Activated T-cell treated with anti-CD3 and anti-CD28 coated beads for 48 hours (primary cell): ENCODE measurements around the gene RPS5.
"Not testable (repeated sequence)": the region's sequence is repeated elsewhere in the genome, so short reads cannot be mapped to it uniquely, and the experiment has no call there.

ENCODE experiments used
- DNase-seq: peaks from one replicate; pipeline ENCODE4 v3.0.0-alpha.2; 2020; ENCODE audit warnings: low read depth

The RPS5 gene

DNA sequence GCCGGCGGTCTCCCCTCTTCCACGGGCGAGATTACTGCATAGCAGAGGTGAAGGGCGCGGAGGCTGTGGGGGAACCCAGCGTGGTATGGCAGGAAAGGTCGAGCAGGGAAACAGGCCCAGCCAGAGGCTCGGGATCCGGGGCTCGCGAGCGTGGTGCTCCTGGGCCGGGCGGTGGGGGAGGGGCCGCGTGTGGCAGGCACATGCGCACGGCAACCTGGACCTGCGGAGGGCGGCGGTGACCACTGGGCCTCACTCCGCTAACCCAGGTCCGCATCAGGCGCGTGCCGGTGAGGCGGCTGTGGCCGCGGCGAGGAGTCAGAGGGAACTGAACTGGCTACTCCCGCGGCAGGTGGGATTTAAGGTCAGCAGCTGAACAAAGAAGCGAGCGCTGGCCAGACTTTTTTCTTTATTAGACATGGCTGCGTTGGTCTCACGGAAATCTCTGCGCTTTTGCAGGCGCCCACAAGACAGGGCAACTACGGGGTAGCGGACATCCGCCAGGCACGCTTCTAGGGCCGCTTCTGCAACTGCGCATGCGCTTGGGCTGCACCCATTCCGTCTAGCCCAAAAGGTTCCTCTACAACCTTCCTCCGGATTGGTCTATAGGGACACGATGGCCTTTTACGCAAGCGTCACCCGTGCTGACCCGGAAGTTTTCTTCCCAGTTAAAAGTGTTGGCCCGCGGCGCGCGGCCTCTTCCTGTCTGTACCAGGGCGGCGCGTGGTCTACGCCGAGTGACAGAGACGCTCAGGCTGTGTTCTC lies at the start of gene RPS5:
RPS5 (plus strand) TSS at position 694 of the 762 bp plus-strand sequence. CDS start 869 bp downstream, outside the sequence.
- DNase-seq: peak; percentile 93

DNA sequence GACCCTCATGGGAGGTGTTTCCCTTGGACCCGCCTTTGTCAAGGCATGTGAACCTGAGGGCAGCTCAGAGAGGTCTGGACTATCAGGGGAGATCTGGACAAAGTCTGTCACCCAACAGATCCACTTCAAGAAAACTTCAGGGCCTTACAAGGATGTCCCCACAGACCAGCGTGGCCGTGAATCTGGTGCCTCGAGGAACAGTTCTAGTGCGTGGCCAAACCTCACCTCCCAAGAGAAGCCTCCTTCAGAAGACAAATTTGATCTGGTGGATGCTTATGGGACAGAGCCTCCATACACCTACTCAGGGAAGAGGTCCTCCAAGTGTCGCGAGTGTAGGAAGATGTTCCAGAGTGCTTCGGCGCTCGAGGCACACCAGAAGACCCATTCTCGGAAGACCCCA lies 48.7 kb upstream of the RPS5 start:
- DNase-seq: no peak

DNA sequence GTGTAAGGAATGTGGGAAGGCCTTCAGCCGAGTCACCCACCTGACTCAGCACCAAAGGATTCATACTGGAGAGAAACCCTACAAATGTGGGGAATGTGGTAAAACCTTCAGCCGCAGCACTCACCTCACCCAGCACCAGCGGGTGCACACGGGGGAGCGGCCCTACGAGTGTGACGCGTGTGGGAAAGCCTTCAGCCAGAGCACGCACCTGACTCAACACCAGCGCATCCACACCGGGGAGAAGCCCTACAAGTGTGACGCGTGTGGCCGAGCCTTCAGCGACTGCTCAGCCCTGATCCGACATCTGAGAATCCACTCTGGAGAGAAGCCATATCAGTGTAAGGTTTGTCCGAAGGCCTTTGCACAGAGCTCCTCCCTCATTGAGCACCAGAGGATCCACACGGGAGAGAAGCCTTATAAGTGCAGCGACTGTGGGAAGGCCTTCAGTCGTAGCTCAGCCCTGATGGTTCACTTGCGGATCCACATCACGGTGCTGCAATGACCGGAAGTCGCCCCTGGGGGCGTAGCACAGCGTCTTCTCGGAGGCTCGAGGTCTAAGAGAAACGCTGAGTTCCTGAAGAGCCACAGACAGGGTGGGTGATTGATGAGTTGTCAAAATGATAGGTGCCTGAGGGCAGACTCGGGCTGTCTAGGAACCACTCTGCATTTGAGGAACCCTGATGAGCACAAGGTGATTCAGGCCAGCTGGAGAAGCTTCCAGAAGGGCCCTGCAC lies 48.1 kb upstream of the RPS5 start:
- no peak for DNase-seq

GRCh38 chr19:58345558-58345957 lies 41.5 kb upstream of the RPS5 start:
- no peak for DNase-seq

DNA sequence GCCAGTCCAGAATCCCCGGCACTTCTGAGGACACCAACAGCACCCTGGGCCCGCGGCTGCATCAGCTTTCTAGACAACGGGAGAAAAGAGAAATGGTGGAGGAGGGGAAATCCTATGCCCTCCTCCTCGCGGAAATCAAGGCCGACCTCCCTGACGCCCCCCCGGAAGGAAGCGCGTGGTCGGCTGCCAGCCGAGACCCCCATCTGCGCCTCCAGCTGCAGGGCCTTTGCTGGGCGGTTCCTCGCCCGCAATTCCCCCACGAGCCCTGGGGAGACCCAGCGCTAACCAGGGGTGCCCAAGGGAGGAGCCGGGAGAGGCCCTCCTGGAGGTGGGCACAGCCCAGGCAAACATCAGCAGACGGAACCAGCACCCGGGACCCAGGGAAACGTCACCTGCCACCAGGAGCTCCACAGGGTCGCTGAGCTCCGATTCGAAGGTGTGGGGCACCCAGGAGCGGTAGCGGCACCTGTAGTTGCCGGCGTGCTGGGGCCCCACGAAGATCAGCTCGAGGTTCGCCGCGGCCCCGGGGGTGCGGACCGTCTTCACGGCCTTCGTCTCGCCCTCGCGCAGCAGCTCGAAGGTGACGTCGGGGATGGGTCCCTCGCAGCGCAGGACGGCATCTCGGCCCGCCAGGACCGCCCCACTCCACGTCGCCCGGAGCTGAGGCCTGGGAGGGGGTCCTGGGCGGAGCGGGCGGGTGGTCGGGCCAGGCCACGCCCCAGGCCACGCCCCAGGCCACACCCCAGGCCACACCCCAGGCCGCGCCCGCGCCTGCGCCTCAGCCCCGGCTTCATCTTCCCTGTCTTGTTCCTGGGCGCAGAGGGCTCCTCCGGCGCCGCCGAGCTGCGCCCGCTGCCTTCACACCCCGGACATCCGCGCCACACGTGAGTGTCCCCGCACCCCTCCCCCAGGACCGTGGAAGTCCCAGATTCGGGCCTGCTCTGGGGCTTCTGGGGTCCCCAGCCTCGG lies 39.8 kb upstream of the RPS5 start:
- DNase-seq: peak; percentile 64

DNA sequence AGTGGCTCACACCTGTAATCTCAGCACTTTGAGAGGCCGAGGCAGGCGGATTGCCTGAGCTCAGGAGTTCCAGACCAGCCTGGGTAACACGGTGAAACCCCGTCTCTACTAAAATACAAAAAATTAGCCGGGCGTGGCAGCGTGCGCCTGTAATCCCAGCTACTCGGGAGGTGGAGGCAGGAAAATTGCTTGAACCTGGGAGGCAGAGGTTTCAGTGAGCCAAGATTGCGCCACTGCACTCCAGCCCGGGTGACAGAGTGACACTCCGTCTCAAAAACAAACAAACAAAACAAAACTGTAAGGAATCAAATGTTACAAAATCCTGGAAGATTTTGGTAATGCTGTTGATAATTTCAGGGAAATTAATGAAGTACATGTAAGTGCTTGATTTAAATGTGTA lies 39.0 kb upstream of the RPS5 start:
- DNase-seq: not testable (repeated sequence)

DNA sequence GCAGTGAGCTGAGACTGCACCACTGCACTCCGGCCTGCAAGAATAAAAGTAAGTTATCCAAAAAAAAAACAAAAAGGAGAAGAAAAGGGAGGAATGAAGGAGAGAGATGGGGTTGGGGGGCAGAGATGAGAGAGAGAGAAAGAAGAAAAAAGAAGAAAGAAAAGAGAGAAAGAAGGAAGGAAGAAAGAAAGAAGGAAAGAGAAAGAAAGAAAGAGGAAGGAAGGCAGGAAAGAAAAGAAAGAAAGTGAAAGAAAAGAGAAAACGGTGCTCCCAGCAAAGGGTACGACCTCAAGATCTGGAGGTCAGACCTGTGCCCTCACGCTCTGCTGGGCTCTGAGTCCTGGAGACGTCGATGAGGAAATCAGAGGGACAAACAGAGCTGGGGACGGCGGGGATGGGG lies 37.5 kb upstream of the RPS5 start:
- DNase-seq: no peak

GRCh38 chr19:58350001-58350861 lies 36.8 kb upstream of the RPS5 start:
- no peak for DNase-seq

DNA sequence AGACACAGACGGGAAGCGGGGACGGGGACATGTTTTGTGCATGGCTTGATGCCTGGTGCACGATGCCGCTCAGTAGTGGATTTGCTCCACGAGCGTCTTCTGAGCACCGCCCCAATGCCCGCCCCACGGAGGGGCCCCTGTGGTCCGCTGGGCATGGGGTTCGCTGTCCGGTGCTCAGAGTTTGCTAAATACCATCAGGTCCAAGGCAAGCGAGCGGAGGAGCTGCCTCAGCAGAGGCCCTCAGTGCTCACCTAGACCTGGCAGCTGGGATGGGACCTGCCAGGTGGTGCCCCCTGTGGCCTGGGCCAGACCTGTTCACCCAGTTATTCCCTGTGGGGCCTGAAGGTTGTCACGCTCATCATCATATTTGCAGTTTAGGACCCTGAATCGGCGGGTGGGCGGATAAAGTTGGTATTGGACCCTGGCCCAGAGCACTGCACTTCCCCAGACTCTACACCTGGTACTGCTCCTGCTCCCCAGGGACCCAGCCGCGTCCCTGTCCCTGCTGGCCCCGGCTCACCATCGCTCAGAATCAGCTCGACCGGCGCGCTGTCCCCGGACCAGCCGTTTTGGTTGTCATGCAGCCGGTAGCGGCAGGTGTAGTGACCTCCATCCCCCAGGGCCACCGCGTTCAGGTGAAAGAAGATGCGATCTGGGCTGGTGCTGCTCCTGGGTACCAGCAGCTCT lies 36.1 kb upstream of the RPS5 start:
- DNase-seq: no peak

GRCh38 chr19:58351558-58351878 lies 35.6 kb upstream of the RPS5 start:
- no peak for DNase-seq

- DNase-seq: no peak
Observed at GRCh38 chr19:58351990-58352755, 34.9 kb upstream of the RPS5 start.

- DNase-seq: no peak
Observed at GRCh38 chr19:58352760-58353671, 34.1 kb upstream of the RPS5 start, which contains the start of gene A1BG. A1BG (minus strand) TSS chr19:58353492; CDS start chr19:58353437, 55 bp downstream.

- DNase-seq: no peak
Observed at GRCh38 chr19:58353717-58354477, 33.2 kb upstream of the RPS5 start.

GRCh38 chr19:58354478-58355030 lies 32.5 kb upstream of the RPS5 start:
- DNase-seq: no peak

DNA sequence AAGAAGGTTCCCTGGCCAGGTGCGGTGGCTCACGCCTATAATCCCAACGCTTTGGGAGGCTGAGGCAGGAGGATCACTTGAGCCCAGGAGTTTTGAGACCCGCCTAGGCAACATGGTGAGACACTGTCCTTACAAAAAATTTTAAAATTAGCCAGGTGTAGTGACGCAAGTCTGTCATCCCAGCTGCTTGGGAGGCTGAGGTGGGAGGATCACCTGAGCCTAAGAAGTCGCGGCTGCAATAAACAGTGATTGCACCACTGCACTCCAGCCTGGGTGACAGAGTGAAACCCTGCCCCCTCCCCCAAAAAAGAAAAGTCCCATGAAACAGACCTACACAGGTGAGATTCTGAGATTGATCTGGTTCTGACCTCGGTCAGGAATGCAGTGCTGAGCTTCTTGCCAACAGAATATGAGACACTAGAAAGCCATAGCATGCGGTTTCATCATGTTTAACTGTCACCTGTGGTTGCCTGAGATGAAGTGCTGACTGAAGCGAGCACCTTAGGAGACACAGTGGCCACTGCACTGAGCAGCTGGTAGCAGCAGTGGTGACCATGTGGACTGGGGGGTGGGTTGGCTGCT lies 31.8 kb upstream of the RPS5 start:
- DNase-seq: no peak

- peak; percentile 37 for DNase-seq
Observed at GRCh38 chr19:58355908-58356765, 30.9 kb upstream of the RPS5 start.
